HuH-7.5 (cell line): ENCODE results near the gene GCNT2.
"Not testable (repeated sequence)": the region's sequence is repeated elsewhere in the genome, so short reads cannot be mapped to it uniquely, and the experiment has no call there.

Experiments
- DNase-seq: peaks from one replicate; pipeline ENCODE4 v3.0.0; 2011; ENCODE audit warnings: low spot score

The GCNT2 gene

DNA sequence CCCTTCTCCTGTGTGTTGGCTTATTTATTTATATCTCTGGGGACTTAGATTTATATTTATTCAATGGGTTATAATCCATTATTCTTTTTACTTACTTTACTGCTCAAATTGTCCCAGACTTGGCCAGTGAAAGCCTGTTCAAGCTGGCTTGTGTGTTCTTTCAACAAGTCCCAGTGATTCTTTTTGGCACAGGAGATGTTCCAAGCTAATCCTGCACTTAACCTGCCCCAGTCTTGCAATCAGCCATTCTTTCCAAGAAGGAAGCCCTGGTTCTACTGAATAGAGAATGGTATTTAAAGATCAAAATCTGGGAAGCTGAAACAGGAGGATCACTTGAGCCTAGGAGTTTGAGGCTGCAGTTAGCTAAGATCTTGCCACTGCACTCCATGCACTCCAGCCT lies 26.7 kb downstream of the GCNT2 start:
- no peak for DNase-seq

DNA sequence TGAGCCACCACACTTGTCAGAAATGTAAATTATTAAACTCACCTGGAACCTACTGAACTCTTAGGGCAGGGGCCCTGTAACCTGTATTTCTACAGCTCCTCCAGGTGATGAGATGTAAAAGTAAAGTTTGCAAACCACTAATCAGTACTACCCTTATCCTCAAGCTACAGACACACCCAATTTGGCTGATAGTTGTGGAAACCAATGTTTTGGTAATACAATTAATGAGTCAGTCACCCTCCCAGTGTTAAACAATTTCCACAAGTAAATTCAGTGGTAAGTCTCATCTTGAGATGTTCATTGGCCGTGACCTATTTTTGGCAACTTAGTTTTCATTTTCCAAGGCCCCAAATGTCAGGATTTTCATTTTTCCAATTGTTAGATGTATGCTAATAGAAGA lies 29.6 kb downstream of the GCNT2 start:
- DNase-seq, result no peak

DNA sequence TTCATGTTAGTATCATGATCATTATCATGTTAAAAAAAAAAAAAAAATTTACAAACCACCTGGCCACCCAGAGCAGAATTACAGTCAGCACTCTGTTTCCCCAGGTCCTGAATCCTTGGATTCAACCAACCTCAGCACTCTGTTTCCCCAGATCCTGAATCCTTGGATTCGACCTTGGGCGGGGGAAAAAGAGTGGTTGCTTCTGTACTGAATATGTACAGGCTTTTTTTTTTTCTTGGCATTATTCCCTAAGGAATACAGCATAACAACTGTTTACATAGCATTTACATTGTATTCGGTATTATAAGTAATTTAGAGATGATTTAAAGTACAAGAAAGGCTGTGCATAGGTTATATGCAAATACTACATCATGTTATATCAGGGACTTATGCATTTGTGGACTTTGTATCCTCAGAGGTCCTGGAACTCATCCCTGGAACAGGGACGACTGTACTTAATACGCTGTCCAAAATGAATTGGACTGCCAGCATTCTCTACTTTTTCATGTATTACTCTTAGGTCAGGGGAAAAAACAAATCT lies 31.2 kb downstream of the GCNT2 start:
- DNase-seq, result no peak

- no peak for DNase-seq
Observed at GRCh38 chr6:10553871-10554270, 32.7 kb downstream of the GCNT2 start.

DNA sequence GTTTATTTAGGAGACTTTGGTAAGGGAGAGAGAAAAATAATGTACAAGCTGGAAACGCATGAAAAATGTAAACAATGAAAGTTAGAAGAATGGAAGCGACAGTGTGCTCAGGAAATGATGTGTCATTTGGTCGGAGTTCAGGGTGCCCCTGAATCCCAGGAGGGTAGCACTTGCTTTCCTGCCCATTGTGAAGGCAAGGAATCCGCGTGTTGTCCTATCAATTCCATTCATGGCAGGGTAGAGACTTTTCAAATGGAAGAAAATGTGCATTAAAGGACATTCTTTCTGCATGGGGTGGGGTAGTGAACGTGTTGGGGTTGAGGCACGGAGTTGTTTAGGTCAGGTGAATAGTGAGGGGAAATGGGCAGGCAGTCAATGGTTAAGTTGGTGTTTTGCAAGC lies 33.7 kb downstream of the GCNT2 start:
- DNase-seq, result no peak

DNA sequence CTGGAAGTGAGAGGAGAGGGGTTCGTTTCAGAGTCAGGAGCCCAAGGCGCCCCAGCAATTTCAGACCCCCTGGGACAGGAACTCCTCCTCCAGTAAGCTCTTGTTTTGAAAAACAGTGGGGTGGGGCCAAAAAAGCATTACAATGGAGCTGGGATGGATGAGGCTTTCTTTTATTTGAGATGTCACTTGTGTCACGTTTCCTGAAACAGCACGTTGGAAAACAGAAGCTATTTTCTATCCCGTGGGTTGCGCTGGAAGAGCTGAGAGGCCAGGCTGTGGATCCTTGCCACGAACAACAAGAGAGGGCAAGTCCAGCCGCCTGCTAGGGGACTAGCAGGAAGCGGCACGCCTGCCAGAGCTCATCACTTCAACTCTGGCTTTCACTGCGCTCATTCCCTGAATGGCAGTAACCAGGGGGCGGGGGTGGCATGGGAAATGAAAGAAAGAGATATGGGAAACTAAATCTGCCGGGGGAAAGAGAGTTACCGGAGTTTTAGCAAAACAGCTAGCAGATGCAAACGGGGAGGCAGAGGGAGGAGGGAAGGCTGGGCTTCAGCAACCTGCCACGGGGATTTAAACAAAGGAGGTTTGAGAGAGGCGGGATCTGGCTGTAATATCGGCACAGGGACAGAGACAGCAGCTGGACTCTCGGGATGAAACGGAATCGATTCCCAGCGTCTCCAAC lies 34.6 kb downstream of the GCNT2 start:
- no peak for DNase-seq

GRCh38 chr6:10556589-10556988 lies 35.4 kb downstream of the GCNT2 start:
- DNase-seq, result no peak

GRCh38 chr6:10556992-10557391 lies 35.8 kb downstream of the GCNT2 start:
- DNase-seq, result no peak

DNA sequence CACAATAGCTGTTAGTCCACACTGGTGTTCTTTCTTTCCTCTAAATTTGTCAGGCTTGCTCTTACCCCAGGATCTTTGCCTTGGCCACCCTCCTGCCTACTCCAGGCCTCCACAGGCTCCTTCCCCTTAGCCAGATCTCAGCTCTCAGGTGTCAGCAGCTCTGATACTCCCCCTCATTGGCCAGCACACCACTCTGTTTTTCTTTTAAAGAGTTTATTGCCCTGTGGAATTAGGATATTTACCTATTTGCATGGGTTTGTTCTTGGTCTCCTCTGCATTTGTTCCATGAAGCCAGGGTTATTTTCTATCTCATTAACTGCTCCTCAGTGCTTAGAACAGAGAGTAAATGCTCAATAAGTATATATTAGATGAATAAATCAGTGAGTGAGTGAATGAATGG lies 36.8 kb downstream of the GCNT2 start:
- DNase-seq, result no peak

DNA sequence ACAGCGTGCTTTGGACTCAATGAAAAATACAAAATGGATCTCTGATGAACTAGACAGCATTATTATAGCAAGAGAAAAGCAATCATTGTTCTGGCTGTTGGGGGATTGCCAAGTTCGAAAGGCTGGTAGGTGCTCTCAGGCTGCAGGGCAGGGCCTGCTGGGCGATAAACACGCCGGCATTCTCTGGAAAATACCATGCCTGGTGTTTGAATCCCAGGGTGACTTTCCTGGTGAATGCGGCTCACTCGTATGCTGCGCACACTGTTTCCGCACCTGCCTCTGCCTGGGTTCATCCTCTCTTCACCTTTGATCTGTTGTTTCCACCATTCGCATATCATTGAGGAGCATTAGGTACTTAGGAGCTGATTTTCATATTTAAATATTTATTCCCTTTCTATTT lies 37.4 kb downstream of the GCNT2 start:
- DNase-seq, result no peak

DNA sequence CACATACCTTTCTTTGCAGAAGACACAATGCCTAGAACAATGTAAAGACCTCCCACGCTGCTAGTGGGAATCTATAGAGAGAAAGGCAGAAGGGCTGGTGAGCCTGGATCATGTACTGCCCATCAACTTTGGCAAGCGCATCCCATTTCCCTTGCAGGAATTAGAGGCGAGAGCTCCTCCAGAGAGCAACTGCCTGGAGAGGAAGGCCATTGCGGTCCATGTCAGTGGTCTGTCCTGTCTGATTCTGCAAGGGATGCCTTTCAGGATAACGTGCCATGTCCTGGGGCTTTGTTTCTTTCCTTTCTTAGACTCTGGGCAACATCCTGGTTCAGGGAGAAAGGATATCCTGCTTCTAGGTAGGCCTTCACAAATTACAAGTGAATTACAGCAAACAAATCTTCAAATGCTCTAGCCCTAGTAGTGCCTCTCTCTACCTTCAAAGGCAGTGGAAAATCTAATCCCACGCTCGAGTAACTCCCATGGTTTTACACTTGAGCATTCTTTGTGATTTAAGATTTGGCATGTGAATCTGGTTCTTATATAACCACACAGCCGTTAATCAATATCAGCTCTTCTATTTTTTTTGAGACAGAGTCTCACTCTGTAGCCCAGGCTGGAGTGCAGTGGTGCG lies 38.5 kb downstream of the GCNT2 start:
- no peak for DNase-seq

- no peak for DNase-seq
Observed at GRCh38 chr6:10561611-10562199, 40.6 kb downstream of the GCNT2 start.

- DNase-seq, result no peak
Observed at GRCh38 chr6:10564975-10565673, 44.0 kb downstream of the GCNT2 start.

- no peak for DNase-seq
Observed at GRCh38 chr6:10565913-10566312, 44.8 kb downstream of the GCNT2 start.

- DNase-seq, result no peak
Observed at GRCh38 chr6:10567256-10568026, 46.3 kb downstream of the GCNT2 start.

GRCh38 chr6:10569392-10570127 lies 48.4 kb downstream of the GCNT2 start:
- no peak for DNase-seq

- not testable (repeated sequence) for DNase-seq
Observed at GRCh38 chr6:10575519-10575918, 54.4 kb downstream of the GCNT2 start.

DNA sequence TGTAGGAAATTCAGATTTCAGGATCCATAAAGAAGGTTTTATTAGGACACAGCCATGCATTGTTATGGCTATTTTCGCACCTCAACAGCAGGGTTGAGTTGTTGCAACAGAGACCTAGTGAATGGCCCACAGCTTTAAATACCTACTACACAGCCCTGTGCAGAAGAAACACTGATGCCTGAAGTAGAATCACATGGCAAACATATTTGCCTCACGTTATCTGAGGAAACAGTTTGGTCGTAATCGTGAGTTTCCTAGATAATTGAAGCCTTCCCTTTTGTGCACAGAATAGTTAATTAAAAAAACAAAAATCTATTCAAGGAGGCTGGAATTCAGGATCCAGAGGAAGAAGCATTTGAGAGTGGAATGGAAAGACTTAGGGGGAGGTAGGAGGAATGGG lies 55.1 kb downstream of the GCNT2 start:
- DNase-seq, result no peak

DNA sequence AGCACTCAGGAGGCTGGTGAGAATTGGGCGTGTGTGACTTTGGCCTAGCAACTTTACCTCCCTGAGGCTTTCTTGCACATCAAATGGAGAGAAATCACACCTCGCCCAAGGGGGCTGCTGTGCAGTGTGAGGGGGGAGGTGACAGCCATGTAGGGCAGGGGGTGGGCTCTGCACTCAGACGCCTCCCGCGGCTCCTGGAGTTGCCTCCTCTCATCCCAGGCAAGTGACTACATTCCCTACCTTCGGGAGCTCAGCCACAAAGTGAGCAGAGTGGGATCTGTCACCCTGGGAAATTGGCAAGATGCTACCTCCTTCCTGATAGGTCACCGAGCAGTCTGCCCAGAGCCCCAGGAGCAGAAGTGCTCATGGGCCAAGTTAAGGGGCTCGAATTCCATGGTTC lies 56.0 kb downstream of the GCNT2 start:
- no peak for DNase-seq

GRCh38 chr6:10578723-10579122 lies 57.6 kb downstream of the GCNT2 start:
- no peak for DNase-seq

GRCh38 chr6:10579803-10580202 lies 58.7 kb downstream of the GCNT2 start:
- no peak for DNase-seq
